K562 (cell line): ENCODE measurements around the gene VWA5B1. TPM values are rescaled to one million over a fixed set of nuclear protein-coding genes. Genes with fewer than 3 reads are reported as not detected.

ENCODE experiments used
- ATAC-seq: fragments of 200-7000 bp; cut with Tn5 transposase; 3 replicates; pipeline ENCODE4 v1.9.1; 2020; ENCODE audit warnings: moderate library complexity
- BruUV-seq: library from RNA; stranded (reverse); fragments of 400-500 nt; replicated peaks from 2 replicates; lab custom pipeline; 2021; lab: Mats Ljungman, UMichigan
- CTCF ChIA-PET: fragments of 300-600 bp; formaldehyde crosslinking; extraction: SDS; loops from one replicate; lab custom pipeline; 2021; ENCODE audit warnings: low intra/inter-chr PET ratio; lab: Yijun Ruan, JAX
- POLR2A ChIA-PET: fragments of 300-600, 350-650 bp; sonication (Branson Sonifier 250); formaldehyde crosslinking; extraction: SDS; loops from one replicate; lab custom pipeline; 2021; ENCODE audit warnings: antibody characterized with exemption, inconsistent platforms; lab: Yijun Ruan, JAX
- DNase-seq, 4 experiments: peaks; one replicate each; pipeline versions ENCODE4 v3.0.0 to v3.0.0-alpha.2; 2011 to 2018; ENCODE audit warnings: low spot score in 3 of 4, mixed read lengths in 3 of 4; ENCODE audit errors: extremely low read depth in 1 of 4
- FAIRE-seq: peaks from 2 replicates; lab custom pipeline; 2011; peaks lifted over from hg19 to GRCh38; lab: Jason Lieb, UNC
- H2AFZ ChIP-seq: 2 replicates; pipeline ENCODE4 v1.6.0; 2011; ENCODE audit warnings: low read depth, low read length, control low read depth, inconsistent platforms
- H3K27ac ChIP-seq: fragments of 200-600 bp; 3 replicates; pipeline ENCODE4 v1.8.0; 2011; ENCODE audit warnings: low read depth, mild to moderate bottlenecking, control low read depth, inconsistent platforms, low read length, moderate library complexity, mixed read lengths; ENCODE audit errors: extremely low read depth
- H3K27me3 ChIP-seq, 2 experiments: fragments of 300-600 bp in 1 of 2; 2 replicates in 1 of 2; 3 replicates in 1 of 2; pipeline versions ENCODE4 v1.6.0 to v1.8.0; 2011; ENCODE audit warnings: inconsistent platforms in 2 of 2, low read length in 2 of 2, mild to moderate bottlenecking in 1 of 2, mixed read lengths in 1 of 2, moderate library complexity in 1 of 2; ENCODE audit not compliant: control insufficient read depth in 2 of 2, insufficient read depth in 2 of 2
- H3K36me3 ChIP-seq: fragments of 300-600 bp; 3 replicates; pipeline ENCODE4 v1.8.0; 2011; ENCODE audit warnings: mild to moderate bottlenecking, low read length, inconsistent platforms; ENCODE audit not compliant: control insufficient read depth, insufficient read depth
- H3K4me1 ChIP-seq, 2 experiments: fragments of 200-600 bp in 1 of 2; replicated peaks in 1 of 2; 2 replicates in 1 of 2; 3 replicates in 1 of 2; pipeline versions ENCODE4 v1.5.1 to v1.8.0; 2011; ENCODE audit warnings: inconsistent platforms in 2 of 2, low read length in 2 of 2, mild to moderate bottlenecking in 1 of 2, mixed read lengths in 1 of 2, moderate library complexity in 1 of 2; ENCODE audit not compliant: control insufficient read depth in 2 of 2, insufficient read depth in 2 of 2
- H3K4me2 ChIP-seq: 2 replicates; pipeline ENCODE4 v1.6.1; 2011; ENCODE audit warnings: low read length, control low read depth, inconsistent platforms, mixed read lengths; ENCODE audit not compliant: insufficient read depth
- H3K4me3 ChIP-seq: fragments of 200-600 bp; sonication (generic), shearing (Covaris generic); 2 replicates; pipeline ENCODE4 v1.5.1; 2016; ENCODE audit warnings: control low read depth, inconsistent platforms
- H3K79me2 ChIP-seq: fragments of 200-600 bp; 3 replicates; pipeline ENCODE4 v1.8.0; 2011; ENCODE audit warnings: low read length, inconsistent platforms; ENCODE audit not compliant: control insufficient read depth, insufficient read depth
- H3K9ac ChIP-seq, 2 experiments: 2 replicates each; pipeline versions ENCODE4 v1.6.0 to v1.6.1; 2011; ENCODE audit warnings: low read depth in 2 of 2, low read length in 2 of 2, control low read depth in 1 of 2, inconsistent platforms in 1 of 2, mild to moderate bottlenecking in 1 of 2, mixed read lengths in 1 of 2; ENCODE audit not compliant: insufficient read depth in 1 of 2
- H3K9me1 ChIP-seq: one replicate; pipeline ENCODE4 v1.6.0; 2011; ENCODE audit warnings: inconsistent platforms, mild to moderate bottlenecking, low read length, moderate library complexity; ENCODE audit not compliant: control insufficient read depth, insufficient read depth
- H3K9me3 ChIP-seq: replicated peaks from 2 replicates; pipeline ENCODE4 v1.5.1; 2011; ENCODE audit warnings: low read depth, low read length, inconsistent platforms; ENCODE audit not compliant: control insufficient read depth, insufficient read depth
- H4K20me1 ChIP-seq: replicated peaks from 2 replicates; pipeline ENCODE4 v1.6.1; 2011; ENCODE audit warnings: low read length, inconsistent platforms, mixed read lengths; ENCODE audit not compliant: control insufficient read depth, insufficient read depth
- CSDE1 ChIP-seq, 2 experiments: fragments of 450-650 bp; IDR thresholded peaks; 2 replicates each; pipeline ENCODE4 v1.6.1; 2016; ENCODE audit warnings: mild to moderate bottlenecking in 1 of 2
- EHMT2 ChIP-seq: fragments of 450-650 bp; IDR thresholded peaks from 2 replicates; pipeline ENCODE4 v1.6.1; 2018; ENCODE audit warnings: antibody characterized with exemption
- FOXK2 ChIP-seq, 2 experiments: fragments of 450-650 bp; IDR thresholded peaks in 1 of 2; conservative IDR thresholded peaks in 1 of 2; 2 replicates each; pipeline ENCODE4 v1.6.1; 2016; ENCODE audit warnings: low read depth in 2 of 2, mild to moderate bottlenecking in 1 of 2
- JUNB ChIP-seq: fragments of 450-650 bp; formaldehyde crosslinking; conservative IDR thresholded peaks from 2 replicates; pipeline ENCODE4 v1.4.0; 2020; ENCODE audit warnings: mild to moderate bottlenecking
- PHF21A ChIP-seq: fragments of 450-650 bp; IDR thresholded peaks from 2 replicates; pipeline ENCODE4 v1.6.1; 2017; ENCODE audit warnings: low read depth, borderline replicate concordance
- RBM17 ChIP-seq: fragments of 200-400 bp; formaldehyde crosslinking; IDR thresholded peaks from 2 replicates; pipeline ENCODE4 v1.6.1; 2017; ENCODE audit warnings: low read depth, mild to moderate bottlenecking, low read length, borderline replicate concordance
- SREBF1 ChIP-seq: fragments of 150-350 bp; IDR thresholded peaks from 2 replicates; pipeline ENCODE4 v1.6.1; 2014; ENCODE audit warnings: antibody characterized with exemption, low read depth, low read length, borderline replicate concordance
- TRIM24 ChIP-seq, 2 experiments: fragments of 450-650 bp; IDR thresholded peaks; 2 replicates each; pipeline ENCODE4 v1.6.1; 2016
- ZNF212 ChIP-seq: fragments of 450-650 bp; formaldehyde crosslinking; IDR thresholded peaks from 2 replicates; pipeline ENCODE4 v1.4.0; 2020; ENCODE audit warnings: mild to moderate bottlenecking
- ZNF311 ChIP-seq: fragments of 250-450 bp; sonication (Bioruptor Pico); IDR thresholded peaks from 2 replicates; pipeline ENCODE4 v1.4.0; 2020; ENCODE audit warnings: mild to moderate bottlenecking, moderate library complexity
- WGBS: fragments of 100-300 bp; shearing (Covaris generic); methylation state at CpG from one replicate; pipeline ENCODE4 v1.1.6; 2016; ENCODE audit warnings: low coverage, mixed read lengths; ENCODE audit not compliant: insufficient coverage; ENCODE audit errors: missing lambda C conversion rate; 5-methylcytosine and 5-hydroxymethylcytosine counted together
- in situ Hi-C: fragments of 300-500 bp; cut with MboI; formaldehyde crosslinking; loops from 4 replicates; pipeline ENCODE4 v1.15.0; 2018; ENCODE audit warnings: inconsistent platforms, mixed read lengths
- intact Hi-C: fragments of 100-400 bp; cut with micrococcal nuclease; formaldehyde crosslinking; loops from 2 replicates; pipeline ENCODE4 v1.14.2; 2022
- polyA plus RNA-seq, 8 experiments: library from polyadenylated mRNA; depleted of rRNA in 4 of 8; stranded (reverse) in 5 of 8; unstranded in 3 of 8; fragments of >200 nt; fragmentation: Nextera tagmentation in 2 of 8; fragmentation: Illumina TruSeq in 1 of 8; extraction: Ambion mirVana in 2 of 8; extraction: Trizol in 1 of 8; gene quantifications; 2 replicates each; pipeline versions ENCODE4 v1.2.1 to v1.2.3, GENCODE V29; 2011 to 2014; ENCODE audit warnings: inconsistent platforms in 1 of 8, missing spikeins in 1 of 8
- total RNA-seq, 7 experiments: library from RNA; depleted of rRNA in 6 of 7; stranded (reverse); fragments of >200 nt in 6 of 7; fragmentation: Illumina TruSeq in 2 of 7; extraction: Trizol in 2 of 7; gene quantifications; 2 replicates each; pipeline versions ENCODE4 v1.2.1 to v1.2.3, GENCODE V29; 2011 to 2021; ENCODE audit warnings: low replicate concordance in 1 of 7
- TF ChIP-seq, protein P1 (sequence below): fragments of 250-450 bp; sonication (Bioruptor Pico); IDR thresholded peaks from 2 replicates; pipeline ENCODE4 v1.5.0; 2021; ENCODE audit warnings: mild to moderate bottlenecking, borderline replicate concordance
- TF ChIP-seq, protein P2 (sequence below): fragments of 450-650 bp; formaldehyde crosslinking; IDR thresholded peaks from 2 replicates; pipeline ENCODE4 v1.4.0; 2022; ENCODE audit warnings: mild to moderate bottlenecking, moderate library complexity
- TF ChIP-seq, protein P3 (sequence below): fragments of 450-650 bp; IDR thresholded peaks from 2 replicates; pipeline ENCODE4 v1.6.1; 2016; ENCODE audit warnings: missing biosample characterization, missing genetic modification characterization
- TF ChIP-seq, protein P4 (sequence below): fragments of 450-650 bp; formaldehyde crosslinking; IDR thresholded peaks from 2 replicates; pipeline ENCODE4 v1.4.0; 2020; ENCODE audit warnings: mild to moderate bottlenecking, moderate library complexity
- TF ChIP-seq, protein P5 (sequence below): fragments of 250-450 bp; sonication (Bioruptor Pico); IDR thresholded peaks from 2 replicates; pipeline ENCODE4 v1.8.0; 2021; ENCODE audit warnings: moderate library complexity, mild to moderate bottlenecking, inconsistent platforms

Gene VWA5B1
- total and polyA plus RNA-seq, 9 of the 15 experiments (the other 6 are each of a cell fraction or from before 2014, with no cell fraction given) = not detected

DNA sequence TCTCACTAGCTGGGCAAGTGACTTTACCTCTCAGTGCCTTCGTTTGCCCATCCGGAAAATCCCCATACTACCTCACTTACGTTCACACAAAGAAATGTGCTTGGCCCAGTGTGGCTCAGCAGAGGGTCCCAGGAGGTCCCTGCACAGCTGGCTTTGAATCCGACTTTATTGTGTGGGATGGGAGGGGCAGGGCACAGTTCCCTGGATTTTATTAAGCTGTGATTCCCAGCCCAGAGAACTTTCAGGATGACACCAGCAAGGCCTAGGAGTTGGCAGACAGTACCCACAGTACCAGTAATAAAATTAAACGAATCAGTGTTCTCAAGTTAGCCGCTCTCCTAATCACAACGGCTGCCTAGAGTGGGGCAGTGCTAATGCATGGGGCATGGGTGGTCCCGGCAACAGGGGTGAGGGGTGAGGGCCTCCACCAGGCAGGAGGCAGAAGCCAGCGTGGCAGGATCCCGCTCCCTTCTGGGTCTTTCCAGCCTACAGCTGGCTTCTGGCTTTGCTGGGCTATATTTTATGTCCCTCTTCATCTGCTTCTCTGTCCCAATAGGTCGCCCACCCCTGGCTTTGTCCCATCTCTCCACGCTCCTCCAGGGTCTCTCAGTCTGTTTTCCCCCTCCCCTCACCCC lies 74.9 kb downstream of the VWA5B1 start:
- Histone ChIP-seq H4K20me1 (no peaks in the 10 kb centered on the region; the same call in 1 of the 2 replicates), H3K27me3 (peaks cover 25 to 66% of the 10 kb centered on the region in 2 experiments), H2AFZ (no peak overlapping the region), H3K36me3 (no peaks in the 10 kb centered on the region), H3K4me1 (peaks cover 0 to 10% of the 10 kb centered on the region in 2 experiments; a peak in 1 of 5 replicates), H3K4me2 (no peak overlapping the region), H3K79me2 (no peaks in the 10 kb centered on the region), H3K27ac (no peak overlapping the region), H3K9ac (no peak overlapping the region), H3K9me1 (no peaks in the 10 kb centered on the region), H3K4me3 (no peak overlapping the region), H3K9me3 (no peaks in the 10 kb centered on the region)
- ATAC-seq (no peak), DNase-seq (no peak), FAIRE-seq (no peak)
- ChIA-PET POLR2A (no interaction called here), CTCF (no interaction called here)
- BruUV-seq = no TSS peak
- intact Hi-C loops (no loop called here), in situ Hi-C loops (no loop called here)
- WGBS = 1% methylated on average over 12 of the region's 12 CpGs
- TF ChIP-seq SREBF1 = no peak
- TF ChIP-seq RBM17 = no peak
- TF ChIP-seq, protein P1, sequence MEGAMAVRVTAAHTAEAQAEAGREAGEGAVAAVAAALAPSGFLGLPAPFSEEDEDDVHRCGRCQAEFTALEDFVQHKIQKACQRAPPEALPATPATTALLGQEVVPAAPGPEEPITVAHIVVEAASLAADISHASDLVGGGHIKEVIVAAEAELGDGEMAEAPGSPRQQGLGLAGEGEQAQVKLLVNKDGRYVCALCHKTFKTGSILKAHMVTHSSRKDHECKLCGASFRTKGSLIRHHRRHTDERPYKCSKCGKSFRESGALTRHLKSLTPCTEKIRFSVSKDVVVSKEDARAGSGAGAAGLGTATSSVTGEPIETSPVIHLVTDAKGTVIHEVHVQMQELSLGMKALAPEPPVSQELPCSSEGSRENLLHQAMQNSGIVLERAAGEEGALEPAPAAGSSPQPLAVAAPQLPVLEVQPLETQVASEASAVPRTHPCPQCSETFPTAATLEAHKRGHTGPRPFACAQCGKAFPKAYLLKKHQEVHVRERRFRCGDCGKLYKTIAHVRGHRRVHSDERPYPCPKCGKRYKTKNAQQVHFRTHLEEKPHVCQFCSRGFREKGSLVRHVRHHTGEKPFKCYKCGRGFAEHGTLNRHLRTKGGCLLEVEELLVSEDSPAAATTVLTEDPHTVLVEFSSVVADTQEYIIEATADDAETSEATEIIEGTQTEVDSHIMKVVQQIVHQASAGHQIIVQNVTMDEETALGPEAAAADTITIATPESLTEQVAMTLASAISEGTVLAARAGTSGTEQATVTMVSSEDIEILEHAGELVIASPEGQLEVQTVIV (CRISPR knock-in tag) = no peak
- no peak for TF ChIP-seq PHF21A
- no peak for TF ChIP-seq JUNB (CRISPR knock-in tag)
- no peak for TF ChIP-seq ZNF212 (CRISPR knock-in tag)
- TF ChIP-seq, protein P2, sequence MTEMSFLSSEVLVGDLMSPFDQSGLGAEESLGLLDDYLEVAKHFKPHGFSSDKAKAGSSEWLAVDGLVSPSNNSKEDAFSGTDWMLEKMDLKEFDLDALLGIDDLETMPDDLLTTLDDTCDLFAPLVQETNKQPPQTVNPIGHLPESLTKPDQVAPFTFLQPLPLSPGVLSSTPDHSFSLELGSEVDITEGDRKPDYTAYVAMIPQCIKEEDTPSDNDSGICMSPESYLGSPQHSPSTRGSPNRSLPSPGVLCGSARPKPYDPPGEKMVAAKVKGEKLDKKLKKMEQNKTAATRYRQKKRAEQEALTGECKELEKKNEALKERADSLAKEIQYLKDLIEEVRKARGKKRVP (CRISPR knock-in tag) = no peak
- no peak for TF ChIP-seq EHMT2
- TF ChIP-seq CSDE1 (IDR thresholded peaks at IDR 0.05) = no peak
- TF ChIP-seq TRIM24 (IDR thresholded peaks at IDR 0.05) = no peak
- TF ChIP-seq, protein P3, sequence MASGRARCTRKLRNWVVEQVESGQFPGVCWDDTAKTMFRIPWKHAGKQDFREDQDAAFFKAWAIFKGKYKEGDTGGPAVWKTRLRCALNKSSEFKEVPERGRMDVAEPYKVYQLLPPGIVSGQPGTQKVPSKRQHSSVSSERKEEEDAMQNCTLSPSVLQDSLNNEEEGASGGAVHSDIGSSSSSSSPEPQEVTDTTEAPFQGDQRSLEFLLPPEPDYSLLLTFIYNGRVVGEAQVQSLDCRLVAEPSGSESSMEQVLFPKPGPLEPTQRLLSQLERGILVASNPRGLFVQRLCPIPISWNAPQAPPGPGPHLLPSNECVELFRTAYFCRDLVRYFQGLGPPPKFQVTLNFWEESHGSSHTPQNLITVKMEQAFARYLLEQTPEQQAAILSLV = no peak
- TF ChIP-seq, protein P4, sequence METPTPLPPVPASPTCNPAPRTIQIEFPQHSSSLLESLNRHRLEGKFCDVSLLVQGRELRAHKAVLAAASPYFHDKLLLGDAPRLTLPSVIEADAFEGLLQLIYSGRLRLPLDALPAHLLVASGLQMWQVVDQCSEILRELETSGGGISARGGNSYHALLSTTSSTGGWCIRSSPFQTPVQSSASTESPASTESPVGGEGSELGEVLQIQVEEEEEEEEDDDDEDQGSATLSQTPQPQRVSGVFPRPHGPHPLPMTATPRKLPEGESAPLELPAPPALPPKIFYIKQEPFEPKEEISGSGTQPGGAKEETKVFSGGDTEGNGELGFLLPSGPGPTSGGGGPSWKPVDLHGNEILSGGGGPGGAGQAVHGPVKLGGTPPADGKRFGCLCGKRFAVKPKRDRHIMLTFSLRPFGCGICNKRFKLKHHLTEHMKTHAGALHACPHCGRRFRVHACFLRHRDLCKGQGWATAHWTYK = no peak
- no peak for TF ChIP-seq ZNF311
- TF ChIP-seq, protein P5, sequence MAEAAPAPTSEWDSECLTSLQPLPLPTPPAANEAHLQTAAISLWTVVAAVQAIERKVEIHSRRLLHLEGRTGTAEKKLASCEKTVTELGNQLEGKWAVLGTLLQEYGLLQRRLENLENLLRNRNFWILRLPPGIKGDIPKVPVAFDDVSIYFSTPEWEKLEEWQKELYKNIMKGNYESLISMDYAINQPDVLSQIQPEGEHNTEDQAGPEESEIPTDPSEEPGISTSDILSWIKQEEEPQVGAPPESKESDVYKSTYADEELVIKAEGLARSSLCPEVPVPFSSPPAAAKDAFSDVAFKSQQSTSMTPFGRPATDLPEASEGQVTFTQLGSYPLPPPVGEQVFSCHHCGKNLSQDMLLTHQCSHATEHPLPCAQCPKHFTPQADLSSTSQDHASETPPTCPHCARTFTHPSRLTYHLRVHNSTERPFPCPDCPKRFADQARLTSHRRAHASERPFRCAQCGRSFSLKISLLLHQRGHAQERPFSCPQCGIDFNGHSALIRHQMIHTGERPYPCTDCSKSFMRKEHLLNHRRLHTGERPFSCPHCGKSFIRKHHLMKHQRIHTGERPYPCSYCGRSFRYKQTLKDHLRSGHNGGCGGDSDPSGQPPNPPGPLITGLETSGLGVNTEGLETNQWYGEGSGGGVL = no peak
- no peak for TF ChIP-seq FOXK2 (conservative IDR thresholded peaks at IDR 0.05 in 1 of 2, IDR thresholded peaks at IDR 0.05 in 1 of 2; ENCODE audit: low read depth in 2 of 2)
